MM.1S (cell line): ENCODE results near the gene PLK5.

ENCODE experiments used
- DNase-seq: peaks from one replicate; pipeline ENCODE4 v3.0.0-alpha.2; 2015
- H2AFZ ChIP-seq: fragments of 300-600 bp; sonication (generic); 2 replicates; pipeline ENCODE4 v1.6.0; 2016; ENCODE audit warnings: antibody characterized with exemption, low read length
- H3F3A ChIP-seq: fragments of 300-600 bp; sonication (generic); 2 replicates; pipeline ENCODE4 v1.6.1; 2016; ENCODE audit warnings: mild to moderate bottlenecking, antibody characterized with exemption, low read length, moderate library complexity, mixed read lengths; ENCODE audit not compliant: insufficient read depth
- H3K27ac ChIP-seq: fragments of 300-600 bp; sonication (generic); 2 replicates; pipeline ENCODE4 v1.5.1; 2016; ENCODE audit warnings: mild to moderate bottlenecking, low read length
- H3K27me3 ChIP-seq: fragments of 300-600 bp; sonication (generic); replicated peaks from 2 replicates; pipeline ENCODE4 v1.6.0; 2016; ENCODE audit warnings: low read length; ENCODE audit not compliant: insufficient read depth
- H3K36me3 ChIP-seq: fragments of 300-600 bp; sonication (generic); replicated peaks from 2 replicates; pipeline ENCODE4 v1.6.1; 2016; ENCODE audit warnings: mild to moderate bottlenecking, low read length, mixed read lengths; ENCODE audit not compliant: insufficient read depth
- H3K4me1 ChIP-seq: fragments of 300-600 bp; sonication (generic); 2 replicates; pipeline ENCODE4 v1.6.1; 2016; ENCODE audit warnings: low read length, mixed read lengths
- H3K4me2 ChIP-seq: fragments of 300-600 bp; sonication (generic); 2 replicates; pipeline ENCODE4 v1.6.0; 2016; ENCODE audit warnings: low read depth, low read length
- H3K4me3 ChIP-seq: fragments of 300-600 bp; sonication (generic); 2 replicates; pipeline ENCODE4 v1.5.1; 2016; ENCODE audit warnings: low read length, mixed read lengths
- H3K79me2 ChIP-seq: fragments of 300-600 bp; sonication (generic); 2 replicates; pipeline ENCODE4 v1.6.1; 2016; ENCODE audit warnings: mixed run types, low read length, mixed read lengths
- H3K9ac ChIP-seq: fragments of 300-600 bp; sonication (generic); 2 replicates; pipeline ENCODE4 v1.6.1; 2016; ENCODE audit warnings: low read length, mixed read lengths
- H3K9me2 ChIP-seq: fragments of 300-600 bp; sonication (generic); replicated peaks from 2 replicates; pipeline ENCODE4 v1.6.1; 2016; ENCODE audit warnings: mild to moderate bottlenecking, low read length, mixed read lengths; ENCODE audit not compliant: insufficient read depth
- H3K9me3 ChIP-seq: fragments of 300-600 bp; sonication (generic); replicated peaks from 2 replicates; pipeline ENCODE4 v1.6.1; 2016; ENCODE audit warnings: mild to moderate bottlenecking, low read length, mixed read lengths; ENCODE audit not compliant: insufficient read depth
- H4K20me1 ChIP-seq: fragments of 300-600 bp; sonication (generic); 2 replicates; pipeline ENCODE4 v1.6.1; 2016; ENCODE audit warnings: mild to moderate bottlenecking, low read length, moderate library complexity, mixed read lengths; ENCODE audit not compliant: insufficient read depth
- CTCF ChIP-seq: fragments of 300-600 bp; sonication (generic); IDR thresholded peaks from 2 replicates; pipeline ENCODE4 v1.5.1; 2016; ENCODE audit warnings: antibody characterized with exemption, low read length, mixed read lengths
- EZH2 ChIP-seq: fragments of 300-600 bp; sonication (generic); optimal IDR thresholded peaks from 2 replicates; pipeline ENCODE3; 2017; ENCODE audit warnings: low read depth, mild to moderate bottlenecking, antibody characterized with exemption, low read length, mixed read lengths
- EZH2phosphoT487 ChIP-seq: fragments of 300-600 bp; sonication (generic); IDR thresholded peaks from 2 replicates; pipeline ENCODE4 v1.6.1; 2018; ENCODE audit warnings: antibody characterized with exemption, low read length

The PLK5 gene

GRCh38 chr19:1489463-1490310, 34.2 kb upstream of the PLK5 start:
- no peak overlapping the region for H3K27ac ChIP-seq

GRCh38 chr19:1490311-1491113, 33.4 kb upstream of the PLK5 start, which contains the start of gene PCSK4:
Gene PCSK4 (minus strand): TSS chr19:1490350. CDS start chr19:1490346, 4 bp downstream.
- H2AFZ ChIP-seq, result peak within 1 kb of the TSS; percentile 88
- H3K27me3 ChIP-seq, result peaks cover 81% of the 10 kb centered on the region
- no peaks in the 10 kb centered on the region for H3K79me2 ChIP-seq
- no peaks in the 10 kb centered on the region for H4K20me1 ChIP-seq
- H3K27ac ChIP-seq, result peak within 1 kb of the TSS; percentile 51; the same call in 1 of the 2 replicates
- no peaks in the 10 kb centered on the region for H3K9me2 ChIP-seq
- H3K9me3 ChIP-seq, result no peaks in the 10 kb centered on the region
- no peaks in the 10 kb centered on the region for H3K36me3 ChIP-seq
- H3K4me2 ChIP-seq, result peak within 1 kb of the TSS; percentile 99
- TF ChIP-seq EZH2phosphoT487, result no peak
- no peak for TF ChIP-seq CTCF
- TF ChIP-seq EZH2, result no peak
- H3K4me1 ChIP-seq, result peaks cover 10% of the 10 kb centered on the region
- H3K4me3 ChIP-seq, result peak within 1 kb of the TSS; percentile 72
- DNase-seq, result peak; percentile 98
- H3K9ac ChIP-seq, result peak within 1 kb of the TSS; percentile 60
- no peaks in the 10 kb centered on the region for H3F3A ChIP-seq

More at GRCh38 chr19:1489463-1490310, 34.2 kb upstream of the PLK5 start:
- no peaks in the 10 kb centered on the region for H3F3A ChIP-seq
- no peaks in the 10 kb centered on the region for H3K9me2 ChIP-seq
- no peaks in the 10 kb centered on the region for H3K9me3 ChIP-seq
- no peak for TF ChIP-seq EZH2phosphoT487
- TF ChIP-seq EZH2, result no peak
- no peak for TF ChIP-seq CTCF
- peak overlapping the region; percentile 72 for H3K4me3 ChIP-seq
- H3K79me2 ChIP-seq, result no peaks in the 10 kb centered on the region
- peaks cover 10% of the 10 kb centered on the region for H3K4me1 ChIP-seq
- H3K4me2 ChIP-seq, result peak overlapping the region; percentile 99
- H4K20me1 ChIP-seq, result no peaks in the 10 kb centered on the region
- H3K36me3 ChIP-seq, result no peaks in the 10 kb centered on the region
- peaks cover 79% of the 10 kb centered on the region for H3K27me3 ChIP-seq
- peak overlapping the region; percentile 88 for H2AFZ ChIP-seq
- H3K9ac ChIP-seq, result peak overlapping the region; percentile 60
- no peak for DNase-seq

GRCh38 chr19:1491114-1491848, 32.6 kb upstream of the PLK5 start, which contains the start of gene REEP6:
Gene REEP6 (plus strand): TSS chr19:1491181. CDS start chr19:1491270, 89 bp downstream.
- peak within 1 kb of the TSS; percentile 72 for H3K4me3 ChIP-seq

More at GRCh38 chr19:1491114-1491848, 32.6 kb upstream of the PLK5 start, which contains the start of gene REEP6:
- peak within 1 kb of the TSS; percentile 88 for H2AFZ ChIP-seq
- DNase-seq, result no peak
- H3K27ac ChIP-seq, result peak within 1 kb of the TSS; percentile 51; the same call in 1 of the 2 replicates
- peak within 1 kb of the TSS; percentile 99 for H3K4me2 ChIP-seq
- no peaks in the 10 kb centered on the region for H3K36me3 ChIP-seq
- no peaks in the 10 kb centered on the region for H3K79me2 ChIP-seq
- no peaks in the 10 kb centered on the region for H4K20me1 ChIP-seq
- no peaks in the 10 kb centered on the region for H3F3A ChIP-seq
- no peaks in the 10 kb centered on the region for H3K9me2 ChIP-seq
- H3K9ac ChIP-seq, result peak within 1 kb of the TSS; percentile 60
- TF ChIP-seq EZH2phosphoT487, result no peak
- TF ChIP-seq EZH2, result no peak
- no peak for TF ChIP-seq CTCF
- H3K9me3 ChIP-seq, result no peaks in the 10 kb centered on the region
- H3K4me1 ChIP-seq, result peaks cover 10% of the 10 kb centered on the region
- peaks cover 82% of the 10 kb centered on the region for H3K27me3 ChIP-seq
